Vagina (tissue), 2 donors: ENCODE data around the gene ATP6V0E1. TPM values are rescaled to one million over a fixed set of nuclear protein-coding genes. Genes with fewer than 3 reads are reported as not detected.

Experiments used
- DNase-seq, 2 donors: peaks; one replicate each; pipeline ENCODE4 v3.0.0-alpha.2; 2017; ENCODE audit errors: extremely low spot score in 2 of 2
- H3K27ac ChIP-seq: fragments of 200-600 bp; sonication (generic); one replicate; pipeline ENCODE4 v1.5.1; 2019
- H3K27me3 ChIP-seq: fragments of 200-600 bp; sonication (generic); one replicate; pipeline ENCODE4 v1.5.1; 2019
- H3K36me3 ChIP-seq, 2 donors: fragments of 200-600 bp; sonication (generic); one replicate each; pipeline ENCODE4 v1.5.1; 2017 to 2019
- H3K4me1 ChIP-seq: fragments of 200-600 bp; sonication (generic); one replicate; pipeline ENCODE4 v1.5.1; 2019
- H3K4me3 ChIP-seq, 2 donors: fragments of 200-600 bp; sonication (generic); 1 replicate in 1 of 2; 2 replicates in 1 of 2; pipeline ENCODE4 v1.5.1; 2016 to 2019
- H3K9me3 ChIP-seq: fragments of 200-600 bp; sonication (generic); one replicate; pipeline ENCODE4 v1.5.1; 2019
- CTCF ChIP-seq, 3 experiments: fragments of 450-650 bp in 2 of 3; fragments of 200-600 bp in 1 of 3; sonication (generic) in 1 of 3; IDR thresholded peaks; one replicate each; pipeline ENCODE4 v1.5.1; 2017 to 2019; ENCODE audit warnings: antibody characterized with exemption in 3 of 3, mild to moderate bottlenecking in 2 of 3, moderate library complexity in 2 of 3
- POLR2A ChIP-seq, 2 donors: fragments of 450-650 bp; IDR thresholded peaks; one replicate each; pipeline ENCODE4 v1.6.1; 2017; ENCODE audit warnings: antibody characterized with exemption in 2 of 2, mild to moderate bottlenecking in 2 of 2, moderate library complexity in 2 of 2
- POLR2AphosphoS5 ChIP-seq, 2 donors: sonication (generic); formaldehyde crosslinking; IDR thresholded peaks; one replicate each; pipeline ENCODE4 v1.9.0; 2017; ENCODE audit warnings: antibody characterized with exemption in 2 of 2, mild to moderate bottlenecking in 2 of 2, low read depth in 1 of 2; ENCODE audit not compliant: insufficient read depth in 1 of 2
- intact Hi-C: fragments of 100-400 bp; cut with DNase I; formaldehyde crosslinking; loops from one replicate; pipeline ENCODE4 v1.15.1; 2023
- total RNA-seq: library from RNA; depleted of rRNA; stranded (reverse); fragments of >200 nt; gene quantifications from one replicate; pipeline ENCODE4 v1.2.3, GENCODE V29; 2016

Gene ATP6V0E1
- total RNA-seq, 1 donor from 2014 or later, result 121 TPM

- H3K27ac ChIP-seq, result peak overlapping the region; percentile 39
- no peak for DNase-seq
- peaks cover 0 to 29% of the 10 kb centered on the region in 2 donors for H3K36me3 ChIP-seq
- TF ChIP-seq POLR2AphosphoS5 (IDR thresholded peaks at IDR 0.05; ENCODE audit: insufficient read depth in 1 of 2, low read depth in 1 of 2), result peak in 1 of 2 donors; percentile 61
- TF ChIP-seq POLR2A (IDR thresholded peaks at IDR 0.05), result no peak
- no peaks in the 10 kb centered on the region for H3K27me3 ChIP-seq
- no peak overlapping the region for H3K4me3 ChIP-seq
- H3K4me1 ChIP-seq, result no peaks in the 10 kb centered on the region
- H3K9me3 ChIP-seq, result no peaks in the 10 kb centered on the region
- intact Hi-C loops, result no loop called here
Observed at GRCh38 chr5:172943283-172943841, 40.2 kb upstream of the ATP6V0E1 start.

- intact Hi-C loops, result no loop called here
- no peak overlapping the region for H3K4me3 ChIP-seq
- peak overlapping the region; percentile 42 for H3K27ac ChIP-seq
- TF ChIP-seq POLR2A (IDR thresholded peaks at IDR 0.05) (no peak), POLR2AphosphoS5 (IDR thresholded peaks at IDR 0.05; ENCODE audit: insufficient read depth in 1 of 2, low read depth in 1 of 2) (no peak), CTCF (IDR thresholded peaks at IDR 0.05) (no peak)
- H3K36me3 ChIP-seq, result peaks cover 0 to 28% of the 10 kb centered on the region in 2 donors
- H3K27me3 ChIP-seq, result no peaks in the 10 kb centered on the region
- no peak for DNase-seq
- H3K9me3 ChIP-seq, result no peaks in the 10 kb centered on the region
- H3K4me1 ChIP-seq, result no peaks in the 10 kb centered on the region
Observed at GRCh38 chr5:172943906-172944305, 39.7 kb upstream of the ATP6V0E1 start.

- intact Hi-C loops, result no loop called here
Observed at GRCh38 chr5:172944741-172945140, 38.8 kb upstream of the ATP6V0E1 start.

GRCh38 chr5:172945151-172945550 lies 38.4 kb upstream of the ATP6V0E1 start:
- TF ChIP-seq POLR2A (IDR thresholded peaks at IDR 0.05), result no peak
- no peak for TF ChIP-seq CTCF (IDR thresholded peaks at IDR 0.05)
- no peak for TF ChIP-seq POLR2AphosphoS5 (IDR thresholded peaks at IDR 0.05; ENCODE audit: insufficient read depth in 1 of 2, low read depth in 1 of 2)

More at GRCh38 chr5:172944741-172945140, 38.8 kb upstream of the ATP6V0E1 start:
- Histone ChIP-seq H3K4me3 (no peak overlapping the region), H3K27me3 (no peaks in the 10 kb centered on the region), H3K9me3 (no peaks in the 10 kb centered on the region), H3K27ac (no peak overlapping the region), H3K4me1 (no peaks in the 10 kb centered on the region), H3K36me3 (peaks cover 0 to 20% of the 10 kb centered on the region in 2 donors)
- DNase-seq, result no peak
- TF ChIP-seq POLR2A (IDR thresholded peaks at IDR 0.05) (no peak), POLR2AphosphoS5 (IDR thresholded peaks at IDR 0.05; ENCODE audit: insufficient read depth in 1 of 2, low read depth in 1 of 2) (no peak), CTCF (IDR thresholded peaks at IDR 0.05) (no peak)

GRCh38 chr5:172946146-172946545 lies 37.4 kb upstream of the ATP6V0E1 start:
- no peaks in the 10 kb centered on the region for H3K9me3 ChIP-seq
- intact Hi-C loops, result no loop called here
- H3K27me3 ChIP-seq, result no peaks in the 10 kb centered on the region
- H3K4me3 ChIP-seq, result no peak overlapping the region
- no peak for DNase-seq
- no peak overlapping the region for H3K27ac ChIP-seq
- no peaks in the 10 kb centered on the region for H3K4me1 ChIP-seq
- no peak for TF ChIP-seq POLR2AphosphoS5 (IDR thresholded peaks at IDR 0.05; ENCODE audit: insufficient read depth in 1 of 2, low read depth in 1 of 2)
- TF ChIP-seq CTCF (IDR thresholded peaks at IDR 0.05), result no peak
- TF ChIP-seq POLR2A (IDR thresholded peaks at IDR 0.05), result no peak
- peaks cover 0 to 19% of the 10 kb centered on the region in 2 donors for H3K36me3 ChIP-seq

More at GRCh38 chr5:172945151-172945550, 38.4 kb upstream of the ATP6V0E1 start:
- Histone ChIP-seq H3K27me3 (no peaks in the 10 kb centered on the region), H3K27ac (no peak overlapping the region), H3K4me1 (no peaks in the 10 kb centered on the region), H3K4me3 (no peak overlapping the region), H3K9me3 (no peaks in the 10 kb centered on the region), H3K36me3 (peaks cover 0 to 16% of the 10 kb centered on the region in 2 donors)
- intact Hi-C loops, result no loop called here
- DNase-seq, result no peak
